GM19467 (cell line): ENCODE data around the gene FIZ1.

Experiments used
- ATAC-seq: cut with Tn5 transposase; IDR thresholded peaks from one replicate; pipeline ENCODE4 v1.9.1; 2021; ENCODE audit warnings: mild to moderate bottlenecking, moderate library complexity; ENCODE audit not compliant: unreplicated experiment

Gene FIZ1, protein sequence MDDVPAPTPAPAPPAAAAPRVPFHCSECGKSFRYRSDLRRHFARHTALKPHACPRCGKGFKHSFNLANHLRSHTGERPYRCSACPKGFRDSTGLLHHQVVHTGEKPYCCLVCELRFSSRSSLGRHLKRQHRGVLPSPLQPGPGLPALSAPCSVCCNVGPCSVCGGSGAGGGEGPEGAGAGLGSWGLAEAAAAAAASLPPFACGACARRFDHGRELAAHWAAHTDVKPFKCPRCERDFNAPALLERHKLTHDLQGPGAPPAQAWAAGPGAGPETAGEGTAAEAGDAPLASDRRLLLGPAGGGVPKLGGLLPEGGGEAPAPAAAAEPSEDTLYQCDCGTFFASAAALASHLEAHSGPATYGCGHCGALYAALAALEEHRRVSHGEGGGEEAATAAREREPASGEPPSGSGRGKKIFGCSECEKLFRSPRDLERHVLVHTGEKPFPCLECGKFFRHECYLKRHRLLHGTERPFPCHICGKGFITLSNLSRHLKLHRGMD

DNA sequence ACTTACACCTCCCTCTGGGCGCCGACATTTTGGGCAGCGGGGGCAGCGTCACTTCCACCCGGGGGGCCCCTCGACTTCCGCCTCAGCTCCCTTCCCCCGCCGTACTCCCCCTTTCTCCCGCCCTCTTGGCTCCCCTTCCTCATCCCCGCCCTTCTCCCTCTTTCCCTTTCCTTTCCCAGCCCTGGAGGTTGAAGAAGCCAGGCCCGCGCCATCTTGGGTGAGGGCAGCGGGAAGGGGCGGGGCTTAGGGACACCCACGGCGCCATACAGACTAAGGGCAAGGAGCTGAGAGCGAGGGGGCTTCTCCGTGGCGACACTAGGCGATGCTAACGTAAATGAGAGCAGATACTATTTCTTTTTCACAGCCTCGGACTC lies at the start of gene FIZ1:
TSS of gene FIZ1 (minus strand) at position 50 of the 374 bp plus-strand sequence. CDS start 1,652 bp downstream, outside the sequence.
- peak; percentile 48 for ATAC-seq

DNA sequence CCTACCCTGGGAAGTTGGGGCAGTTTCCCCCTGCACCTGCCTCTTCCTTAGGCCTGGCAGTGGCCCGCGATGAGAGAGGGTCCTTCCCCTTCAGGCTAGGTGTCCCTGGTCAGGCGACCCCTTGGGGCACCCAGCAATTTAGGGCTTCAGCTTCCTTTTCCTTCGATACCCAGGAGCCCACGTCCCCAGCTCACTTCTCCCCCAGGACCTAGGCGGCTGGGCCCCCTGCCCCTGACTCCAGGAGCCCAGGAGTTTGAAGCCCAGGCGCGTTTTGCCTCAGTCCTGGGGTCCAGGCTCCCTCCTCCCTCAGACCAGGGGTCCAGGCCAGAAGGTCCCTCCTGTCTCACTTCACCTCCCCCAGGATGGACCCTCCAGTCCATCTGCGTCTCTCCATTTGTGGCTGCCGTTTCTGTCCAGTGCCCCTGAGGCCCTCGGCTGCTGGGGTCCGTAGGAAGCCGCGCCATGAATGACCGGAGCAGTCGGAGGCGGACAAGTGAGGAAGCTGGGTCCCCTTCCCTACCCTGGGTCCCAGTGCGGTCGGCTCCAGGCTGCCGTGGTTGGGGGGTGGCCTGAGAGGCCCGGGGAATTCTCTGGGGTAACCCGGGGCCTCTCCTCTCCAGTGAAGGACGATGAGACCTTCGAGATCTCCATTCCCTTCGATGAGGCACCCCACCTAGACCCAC lies 49.4 kb upstream of the FIZ1 start:
- ATAC-seq: no peak

DNA sequence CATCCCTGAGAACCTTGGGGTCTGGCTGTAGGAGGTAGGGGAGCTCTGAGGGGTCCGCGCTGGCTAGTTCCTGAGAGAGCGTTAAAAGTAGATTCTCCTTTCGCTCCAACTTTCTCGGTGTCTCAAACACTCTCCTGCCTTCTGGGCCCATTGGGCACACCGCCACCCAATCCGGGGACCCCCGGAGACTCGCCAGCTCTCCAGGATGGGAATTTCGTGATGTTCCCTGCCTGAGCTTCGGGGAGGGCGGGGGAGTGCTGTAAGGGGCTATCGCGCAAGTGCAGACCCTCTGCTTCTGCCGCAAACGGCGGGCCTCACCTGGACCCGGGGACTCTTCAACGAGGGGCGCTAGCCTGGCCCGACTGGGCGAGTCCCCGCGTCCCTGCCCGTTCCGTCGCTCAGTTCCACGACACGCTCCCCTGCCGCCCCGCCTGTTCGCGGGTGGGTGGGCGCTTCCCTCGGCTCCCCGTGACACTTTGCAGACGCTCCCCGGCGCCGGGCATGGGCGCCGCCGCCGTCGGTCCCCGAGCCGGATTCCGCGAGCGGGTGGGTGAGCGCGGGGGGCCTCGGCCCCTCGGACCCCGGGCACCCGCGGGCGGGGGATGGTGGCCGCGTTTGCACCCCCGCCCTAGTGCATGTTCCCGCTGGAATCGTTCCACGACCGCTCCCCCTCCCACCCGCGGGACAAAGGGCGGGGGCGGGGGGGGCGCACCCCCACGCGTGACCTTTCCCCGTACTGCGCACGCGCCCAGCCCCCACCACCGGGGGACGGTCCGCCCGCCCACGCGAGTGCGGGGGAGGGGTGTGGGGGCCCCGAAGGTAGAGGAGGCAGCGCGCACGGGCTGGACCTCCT lies 48.6 kb upstream of the FIZ1 start, which contains the start of gene CCDC106:
TSS of gene CCDC106 (plus strand) at position 481 of the 853 bp plus-strand sequence. CDS start 835 bp downstream, outside the sequence.
- no peak for ATAC-seq

- ATAC-seq: no peak
These were observed 47.8 kb upstream of the FIZ1 start for GRCh38 chr19:55646889-55647731.

DNA sequence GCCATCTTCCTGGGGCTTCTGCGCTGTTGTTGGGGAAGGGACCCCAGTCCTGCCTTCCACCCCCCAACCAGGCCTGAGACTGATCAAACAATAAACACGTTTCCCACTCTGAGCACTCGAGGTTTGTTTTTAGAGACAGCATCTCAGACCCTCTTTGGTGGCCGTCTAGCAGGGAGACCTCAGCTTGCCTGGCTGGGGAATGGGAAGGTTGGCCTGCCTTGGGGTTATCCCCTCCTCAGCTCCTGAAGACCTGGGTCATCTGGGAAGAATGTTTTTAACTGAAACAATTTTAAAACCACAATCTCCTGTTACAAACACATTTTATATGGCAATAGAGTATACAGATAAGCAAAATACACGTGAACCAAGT lies 46.2 kb upstream of the FIZ1 start:
- ATAC-seq: no peak

DNA sequence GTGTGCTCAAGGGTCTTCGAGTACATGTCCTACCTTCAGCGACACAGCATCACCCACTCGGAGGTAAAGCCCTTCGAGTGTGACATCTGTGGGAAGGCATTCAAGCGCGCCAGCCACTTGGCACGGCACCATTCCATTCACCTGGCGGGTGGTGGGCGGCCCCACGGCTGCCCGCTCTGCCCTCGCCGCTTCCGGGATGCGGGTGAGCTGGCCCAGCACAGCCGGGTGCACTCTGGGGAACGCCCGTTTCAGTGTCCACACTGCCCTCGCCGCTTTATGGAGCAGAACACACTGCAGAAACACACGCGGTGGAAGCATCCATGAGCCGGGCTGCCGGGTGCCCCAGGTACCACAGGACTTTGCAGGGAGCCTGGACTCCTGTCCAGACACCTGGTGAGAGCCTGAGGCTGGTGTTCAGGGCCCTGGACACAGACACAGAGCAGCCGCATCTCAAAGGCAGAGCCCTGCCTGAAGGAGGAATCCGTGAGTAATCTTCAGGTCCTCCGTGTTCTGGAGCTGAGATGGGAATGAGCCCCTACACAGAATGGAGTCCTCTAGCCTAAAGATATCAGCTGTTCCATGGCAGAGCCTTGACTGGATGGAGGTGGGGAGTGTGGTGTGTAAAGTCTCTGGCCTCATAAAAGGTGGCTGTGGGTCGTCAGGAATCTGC lies 45.7 kb upstream of the FIZ1 start:
- no peak for ATAC-seq

- ATAC-seq: no peak
These were observed 45.0 kb upstream of the FIZ1 start for GRCh38 chr19:55644191-55644833.

DNA sequence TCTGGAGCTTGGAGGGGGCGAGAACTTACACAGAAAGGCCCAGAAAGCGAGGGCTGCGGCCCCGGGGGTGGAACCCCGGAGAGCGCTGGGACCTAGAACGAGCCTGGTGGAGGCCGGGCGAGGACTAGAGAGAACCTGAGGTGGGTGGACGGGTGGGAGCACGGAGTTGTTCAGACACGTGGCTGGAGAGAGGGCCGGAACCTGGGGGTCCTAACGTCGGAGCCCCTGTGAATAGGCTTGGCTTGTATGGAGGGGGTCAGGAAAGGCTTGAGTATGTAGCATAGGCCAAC lies 44.5 kb upstream of the FIZ1 start:
- no peak for ATAC-seq

DNA sequence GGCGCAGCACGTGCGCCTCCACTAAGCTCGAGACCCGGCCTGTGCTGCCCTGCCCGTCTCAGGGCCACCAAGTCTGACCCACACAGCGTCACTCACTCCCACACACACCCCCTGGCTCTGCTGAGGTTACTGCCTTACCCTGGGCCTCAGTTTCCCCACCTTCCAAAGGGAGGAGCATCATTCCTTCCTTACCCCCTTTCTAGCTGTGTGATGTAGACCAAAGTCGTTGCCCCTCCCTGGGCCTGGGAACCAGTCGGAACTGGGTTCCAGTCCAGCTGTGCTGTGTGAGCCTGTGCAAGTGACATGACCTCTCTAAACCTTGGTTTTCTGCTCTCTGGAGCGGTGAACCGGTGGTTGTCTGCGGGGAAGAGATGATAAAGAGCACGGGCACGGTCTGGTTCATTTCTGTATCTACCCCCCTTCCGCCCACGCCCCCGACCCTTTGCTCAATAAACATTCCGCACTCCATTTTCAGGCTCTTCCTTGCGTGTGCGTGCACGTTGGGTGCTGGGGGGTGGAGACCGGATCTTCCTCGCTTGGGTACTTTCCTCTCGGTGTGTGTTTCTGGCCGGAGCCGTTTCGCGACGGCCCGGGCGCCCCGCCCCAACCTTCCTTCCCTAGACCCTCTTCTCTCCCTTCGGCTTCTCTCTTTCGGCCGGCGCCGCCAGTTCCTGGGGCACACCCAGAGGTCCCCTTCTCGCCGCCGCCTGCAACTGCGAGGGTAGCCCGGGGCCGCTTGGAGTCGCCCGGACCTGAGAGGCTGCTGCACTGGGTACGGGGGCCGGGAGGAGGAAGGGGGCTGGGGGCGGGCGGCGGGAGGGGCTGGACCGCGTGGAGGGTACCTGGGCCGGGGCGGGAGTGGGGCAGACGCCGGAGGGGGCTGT lies 43.9 kb upstream of the FIZ1 start, which contains the start of gene ZNF581:
TSS of gene ZNF581 (plus strand) at position 647 of the 884 bp plus-strand sequence. CDS start 923 bp downstream, outside the sequence.
- no peak for ATAC-seq

- no peak for ATAC-seq
These were observed 43.1 kb upstream of the FIZ1 start for GRCh38 chr19:55642153-55643002.

DNA sequence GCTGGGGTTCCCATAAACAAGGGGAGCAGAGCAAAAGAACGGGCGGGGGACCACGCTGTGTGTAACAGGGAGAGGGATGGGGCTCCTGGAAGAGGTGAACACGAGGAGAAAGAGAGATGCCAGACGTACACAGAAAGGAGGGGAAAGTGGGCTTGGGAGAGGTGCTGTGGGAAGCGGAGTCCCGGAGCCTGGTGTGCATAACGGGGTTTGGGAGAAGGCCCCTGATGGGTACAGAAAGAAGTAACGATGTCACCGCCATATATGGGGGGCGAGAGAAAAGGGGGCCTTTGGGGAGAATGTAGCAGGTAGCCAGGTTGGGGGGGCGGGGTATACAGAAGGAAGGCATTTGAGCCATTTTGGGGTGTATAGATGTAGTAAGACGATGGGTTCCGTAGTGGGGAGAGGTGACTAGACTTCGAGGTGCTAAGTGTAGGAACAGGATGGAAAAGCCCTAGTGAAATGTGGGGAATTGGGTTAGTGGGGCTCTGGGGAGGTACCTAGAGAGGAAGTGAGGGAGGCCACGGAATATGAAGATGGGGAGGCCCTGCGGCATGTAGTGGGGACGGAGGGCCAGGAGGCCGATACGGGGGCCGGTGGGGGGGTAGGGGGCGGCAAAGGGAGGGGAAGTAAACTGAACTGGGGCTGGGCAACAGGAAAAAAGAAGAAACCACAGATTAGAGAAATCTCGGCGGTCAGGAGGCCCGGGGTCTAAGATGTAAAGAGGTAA lies 42.3 kb upstream of the FIZ1 start:
- no peak for ATAC-seq

GRCh38 chr19:55640577-55641425 lies 41.5 kb upstream of the FIZ1 start, which contains the start of gene ZNF580:
ZNF580 (plus strand) TSS chr19:55641002; CDS start chr19:55642509, 1,507 bp downstream.
- no peak for ATAC-seq

- no peak for ATAC-seq
These were observed 40.8 kb upstream of the FIZ1 start for GRCh38 chr19:55640043-55640576.

DNA sequence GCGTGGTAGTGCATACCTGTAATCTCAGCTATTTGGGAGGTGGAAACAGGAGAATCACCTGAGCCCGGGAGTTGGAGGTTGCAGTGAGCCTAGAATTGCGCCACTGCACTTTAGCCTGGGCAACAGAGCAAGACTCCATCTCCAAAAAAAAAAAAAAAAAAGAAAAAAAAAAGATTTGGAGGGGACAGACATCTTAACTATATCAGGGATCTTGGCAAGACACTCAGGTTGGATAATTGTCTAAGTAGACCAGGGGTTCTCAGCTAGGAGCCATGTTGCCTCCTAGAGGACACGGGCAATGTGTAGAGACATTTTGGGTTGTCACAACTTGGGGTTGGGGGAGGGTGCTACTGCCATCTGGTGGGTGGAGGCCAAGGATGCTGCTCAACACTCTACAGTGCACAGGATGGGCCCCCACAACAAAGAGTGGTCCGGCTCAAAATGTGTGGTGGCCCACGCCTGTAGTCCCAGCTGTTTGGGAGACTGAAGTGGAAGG lies 39.6 kb upstream of the FIZ1 start:
- ATAC-seq: no peak

- no peak for ATAC-seq
These were observed 38.2 kb upstream of the FIZ1 start for GRCh38 chr19:55637534-55637933.
